Transverse colon (tissue), 4 donors: Measurements from ENCODE around the gene C2CD3.

Source experiments
- CTCF ChIP-seq, 5 experiments: fragments of 200-600 bp in 3 of 5; fragments of 450-650 bp in 2 of 5; sonication (generic) in 3 of 5; IDR thresholded peaks; 1 replicate in 2 of 5; 2 replicates in 3 of 5; pipeline ENCODE4 v1.5.1; 2016 to 2017; ENCODE audit warnings: antibody characterized with exemption in 5 of 5, inconsistent platforms in 3 of 5, mild to moderate bottlenecking in 2 of 5, moderate library complexity in 1 of 5
- EP300 ChIP-seq: sonication (generic); formaldehyde crosslinking; IDR thresholded peaks from one replicate; pipeline ENCODE4 v1.6.1; 2017; ENCODE audit warnings: antibody characterized with exemption, low read depth
- POLR2A ChIP-seq: fragments of 450-650 bp; IDR thresholded peaks from one replicate; pipeline ENCODE4 v1.6.1; 2016; ENCODE audit warnings: antibody characterized with exemption, mild to moderate bottlenecking, moderate library complexity
- POLR2AphosphoS5 ChIP-seq, 3 donors: sonication (generic); formaldehyde crosslinking; IDR thresholded peaks; one replicate each; pipeline ENCODE4 v1.6.1; 2016; ENCODE audit warnings: antibody characterized with exemption in 3 of 3

DNA sequence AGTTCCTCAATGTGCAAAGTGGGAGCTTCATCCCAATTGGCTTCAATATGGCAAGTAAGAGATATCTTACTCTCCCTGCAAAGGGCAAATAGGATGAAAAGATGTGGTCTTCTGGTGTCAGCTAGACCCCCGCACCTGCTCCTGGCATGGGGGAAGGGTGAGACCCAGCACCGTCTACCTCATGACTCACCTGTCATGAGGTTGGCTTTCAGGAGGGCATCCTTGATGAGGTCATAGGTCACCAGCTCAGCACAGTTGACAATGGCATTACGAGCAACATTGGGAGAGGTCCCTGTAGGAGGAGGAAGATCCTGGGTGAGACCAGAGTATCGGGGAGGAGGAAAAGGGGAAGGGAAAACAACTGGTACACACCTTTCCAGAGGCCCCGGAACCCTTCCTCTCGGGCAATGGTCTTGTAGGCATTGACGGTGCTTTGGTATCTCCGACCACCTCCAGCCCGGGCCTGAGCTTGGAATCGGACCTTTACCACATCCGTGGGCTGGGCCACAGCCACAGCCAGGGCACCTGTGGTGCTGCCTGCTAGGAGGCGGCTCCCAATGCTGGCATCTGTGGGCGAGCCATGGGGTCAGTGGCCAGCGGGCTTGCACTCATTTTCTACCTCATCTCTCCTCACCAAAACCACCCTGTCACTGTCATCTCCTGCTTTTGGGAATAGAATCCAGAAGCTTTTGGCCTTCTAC lies 194.2 kb downstream of the C2CD3 start:
- TF ChIP-seq CTCF (IDR thresholded peaks at IDR 0.05) (no peak), POLR2AphosphoS5 (IDR thresholded peaks at IDR 0.05) (no peak), POLR2A (no peak), EP300 (no peak)
